Vagina (tissue), 2 donors: Measurements from ENCODE around the gene CNTRL. TPM values are rescaled to one million over a fixed set of nuclear protein-coding genes. Genes with fewer than 3 reads are reported as not detected.
"Not testable (repeated sequence)": the region's sequence is repeated elsewhere in the genome, so short reads cannot be mapped to it uniquely, and the experiment has no call there.

Experiments used
- DNase-seq, 2 donors: peaks; one replicate each; pipeline ENCODE4 v3.0.0-alpha.2; 2017; ENCODE audit errors: extremely low spot score in 2 of 2
- H3K27ac ChIP-seq: fragments of 200-600 bp; sonication (generic); one replicate; pipeline ENCODE4 v1.5.1; 2019
- H3K27me3 ChIP-seq: fragments of 200-600 bp; sonication (generic); one replicate; pipeline ENCODE4 v1.5.1; 2019
- H3K36me3 ChIP-seq, 2 donors: fragments of 200-600 bp; sonication (generic); one replicate each; pipeline ENCODE4 v1.5.1; 2017 to 2019
- H3K4me1 ChIP-seq: fragments of 200-600 bp; sonication (generic); one replicate; pipeline ENCODE4 v1.5.1; 2019
- H3K4me3 ChIP-seq, 2 donors: fragments of 200-600 bp; sonication (generic); 1 replicate in 1 of 2; 2 replicates in 1 of 2; pipeline ENCODE4 v1.5.1; 2016 to 2019
- H3K9me3 ChIP-seq: fragments of 200-600 bp; sonication (generic); one replicate; pipeline ENCODE4 v1.5.1; 2019
- CTCF ChIP-seq, 3 experiments: fragments of 450-650 bp in 2 of 3; fragments of 200-600 bp in 1 of 3; sonication (generic) in 1 of 3; IDR thresholded peaks; one replicate each; pipeline ENCODE4 v1.5.1; 2017 to 2019; ENCODE audit warnings: antibody characterized with exemption in 3 of 3, mild to moderate bottlenecking in 2 of 3, moderate library complexity in 2 of 3
- POLR2A ChIP-seq, 2 donors: fragments of 450-650 bp; IDR thresholded peaks; one replicate each; pipeline ENCODE4 v1.6.1; 2017; ENCODE audit warnings: antibody characterized with exemption in 2 of 2, mild to moderate bottlenecking in 2 of 2, moderate library complexity in 2 of 2
- POLR2AphosphoS5 ChIP-seq, 2 donors: sonication (generic); formaldehyde crosslinking; IDR thresholded peaks; one replicate each; pipeline ENCODE4 v1.9.0; 2017; ENCODE audit warnings: antibody characterized with exemption in 2 of 2, mild to moderate bottlenecking in 2 of 2, low read depth in 1 of 2; ENCODE audit not compliant: insufficient read depth in 1 of 2
- intact Hi-C: fragments of 100-400 bp; cut with DNase I; formaldehyde crosslinking; loops from one replicate; pipeline ENCODE4 v1.15.1; 2023
- total RNA-seq: library from RNA; depleted of rRNA; stranded (reverse); fragments of >200 nt; gene quantifications from one replicate; pipeline ENCODE4 v1.2.3, GENCODE V29; 2016

CNTRL gene
- total RNA-seq, 1 donor from 2014 or later, result 13.8 TPM

GRCh38 chr9:121123816-121124535 is 49.2 kb downstream of the CNTRL start:
- no peak for DNase-seq
- TF ChIP-seq CTCF (IDR thresholded peaks at IDR 0.05) (no peak), POLR2AphosphoS5 (IDR thresholded peaks at IDR 0.05; ENCODE audit: insufficient read depth in 1 of 2, low read depth in 1 of 2) (no peak), POLR2A (IDR thresholded peaks at IDR 0.05) (no peak)
- H3K27ac ChIP-seq, result no peak overlapping the region
- peaks cover 0 to 9% of the 10 kb centered on the region in 2 donors for H3K36me3 ChIP-seq
- no peak overlapping the region for H3K4me3 ChIP-seq
- H3K4me1 ChIP-seq, result peaks cover 19% of the 10 kb centered on the region
- no peaks in the 10 kb centered on the region for H3K27me3 ChIP-seq
- no peaks in the 10 kb centered on the region for H3K9me3 ChIP-seq
- intact Hi-C loops, result no loop called here

GRCh38 chr9:121125590-121125989 is 50.8 kb downstream of the CNTRL start:
- Histone ChIP-seq H3K27me3 (no peaks in the 10 kb centered on the region), H3K4me1 (peaks cover 16% of the 10 kb centered on the region), H3K4me3 (no peak overlapping the region), H3K36me3 (peaks cover 0 to 9% of the 10 kb centered on the region in 2 donors), H3K9me3 (no peaks in the 10 kb centered on the region), H3K27ac (no peak overlapping the region)
- intact Hi-C loops, result no loop called here
- TF ChIP-seq POLR2A (IDR thresholded peaks at IDR 0.05) (no peak), CTCF (IDR thresholded peaks at IDR 0.05) (no peak), POLR2AphosphoS5 (IDR thresholded peaks at IDR 0.05; ENCODE audit: insufficient read depth in 1 of 2, low read depth in 1 of 2) (no peak)
- DNase-seq, result no peak

GRCh38 chr9:121129384-121129783 is 54.6 kb downstream of the CNTRL start:
- H3K36me3 ChIP-seq, intact Hi-C loops, H3K4me1 ChIP-seq, H3K27ac ChIP-seq, H3K4me3 ChIP-seq, H3K27me3 ChIP-seq, DNase-seq, H3K9me3 ChIP-seq: not testable (repeated sequence)

GRCh38 chr9:121133104-121133816 is 58.5 kb downstream of the CNTRL start:
- Histone ChIP-seq H3K36me3 (peaks cover 0 to under 1% of the 10 kb centered on the region in 2 donors), H3K27ac (no peak overlapping the region), H3K27me3 (no peaks in the 10 kb centered on the region), H3K4me3 (no peak overlapping the region), H3K9me3 (no peaks in the 10 kb centered on the region), H3K4me1 (peaks cover 5% of the 10 kb centered on the region)
- TF ChIP-seq POLR2A (IDR thresholded peaks at IDR 0.05) (no peak), POLR2AphosphoS5 (IDR thresholded peaks at IDR 0.05; ENCODE audit: insufficient read depth in 1 of 2, low read depth in 1 of 2) (no peak), CTCF (IDR thresholded peaks at IDR 0.05) (no peak)
- DNase-seq, result no peak
- intact Hi-C loops, result no loop called here

GRCh38 chr9:121135642-121136041 is 60.9 kb downstream of the CNTRL start:
- no peaks in the 10 kb centered on the region for H3K9me3 ChIP-seq
- no peak for TF ChIP-seq CTCF (IDR thresholded peaks at IDR 0.05)
- TF ChIP-seq POLR2AphosphoS5 (IDR thresholded peaks at IDR 0.05; ENCODE audit: insufficient read depth in 1 of 2, low read depth in 1 of 2), result no peak
- no peak for TF ChIP-seq POLR2A (IDR thresholded peaks at IDR 0.05)
- H3K27me3 ChIP-seq, result no peaks in the 10 kb centered on the region
- DNase-seq, result no peak
- H3K4me1 ChIP-seq, result peaks cover 5% of the 10 kb centered on the region
- no peak overlapping the region for H3K27ac ChIP-seq
- intact Hi-C loops, result no loop called here
- no peak overlapping the region for H3K4me3 ChIP-seq
- H3K36me3 ChIP-seq, result peaks cover 0 to 24% of the 10 kb centered on the region in 2 donors
